ENCODE measurements around the gene ADCY2. TPM values are rescaled to one million over a fixed set of nuclear protein-coding genes. Genes with fewer than 3 reads are reported as not detected.

The ADCY2 gene
- total and polyA plus RNA-seq, 4 donors, result 0.56 to 9.3 (median 6.7) TPM

DNA sequence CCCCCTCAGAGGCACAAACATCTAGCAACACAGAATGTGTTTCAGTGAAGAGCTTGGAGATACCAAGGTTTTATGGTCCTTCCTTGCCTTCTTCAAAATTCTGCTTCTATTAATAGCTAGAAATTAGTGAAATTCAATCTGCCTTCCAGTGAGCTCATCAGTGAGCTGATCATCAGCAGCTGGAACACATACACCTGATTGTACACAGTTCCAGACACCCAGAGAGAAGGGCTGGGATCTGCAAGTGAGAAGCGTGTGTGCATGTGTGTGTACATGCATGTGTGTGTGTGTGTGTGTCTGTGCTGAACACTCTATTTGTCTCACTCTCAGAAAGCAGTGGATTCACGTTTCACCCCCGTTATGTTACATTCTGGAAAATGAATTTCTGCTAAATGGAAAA is 426.5 kb downstream of the ADCY2 start:
- WGBS, 2 donors, result 53 to 55% methylated on average over 3 of the region's 3 CpGs
- no peak for DNase-seq
- Histone ChIP-seq H3K36me3 (ENCODE audit: control insufficient read depth in 1 of 2, insufficient read depth in 2 of 2, low read length in 1 of 2) (no peaks in the 10 kb centered on the region), H3K4me1 (ENCODE audit: control insufficient read depth in 1 of 2, insufficient read depth in 2 of 2, low read length in 2 of 2) (no peaks in the 10 kb centered on the region), H3K27me3 (ENCODE audit: control insufficient read depth in 1 of 2, insufficient read depth in 2 of 2, low read length in 1 of 2) (no peaks in the 10 kb centered on the region), H3K27ac (ENCODE audit: low read depth in 1 of 2, low read length in 2 of 2) (no peak overlapping the region), H3K4me3 (ENCODE audit: low read length in 2 of 2) (no peak overlapping the region), H3K9me3 (ENCODE audit: control insufficient read depth, low read length) (no peaks in the 10 kb centered on the region)
- no peak for ATAC-seq (ENCODE audit: low FRiP score)
- intact Hi-C loops (cut with DNase I), result no loop called here

DNA sequence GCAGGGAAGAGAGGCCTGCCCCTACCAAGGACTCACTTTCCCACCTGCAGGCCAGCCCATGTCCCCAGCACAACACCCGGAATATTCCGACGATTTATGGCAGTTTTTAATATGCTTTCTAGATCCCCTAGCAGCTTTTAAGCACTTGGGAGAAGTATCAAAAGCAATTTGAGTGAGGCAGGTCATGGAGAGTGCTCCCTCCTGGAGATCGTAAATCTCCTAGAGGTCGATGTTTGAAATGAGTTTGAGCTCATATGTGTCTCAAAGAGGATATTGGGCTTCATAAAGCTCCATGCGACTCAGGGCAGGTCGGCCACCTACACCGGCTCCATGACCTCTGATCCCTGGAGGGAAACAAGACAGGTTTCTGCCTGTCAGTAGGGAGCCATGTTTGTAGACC is 427.7 kb downstream of the ADCY2 start:
- ATAC-seq (ENCODE audit: low FRiP score) (no peak), DNase-seq (no peak)
- H3K9me3 ChIP-seq (ENCODE audit: control insufficient read depth, low read length), result no peaks in the 10 kb centered on the region
- 56 to 66% methylated on average over 8 of the region's 8 CpGs for WGBS, 2 donors
- intact Hi-C loops (cut with DNase I), result no loop called here
- no peaks in the 10 kb centered on the region for H3K36me3 ChIP-seq (ENCODE audit: control insufficient read depth in 1 of 2, insufficient read depth in 2 of 2, low read length in 1 of 2)
- no peaks in the 10 kb centered on the region for H3K4me1 ChIP-seq (ENCODE audit: control insufficient read depth in 1 of 2, insufficient read depth in 2 of 2, low read length in 2 of 2)
- no peak overlapping the region for H3K27ac ChIP-seq (ENCODE audit: low read depth in 1 of 2, low read length in 2 of 2)
- no peak overlapping the region for H3K4me3 ChIP-seq (ENCODE audit: low read length in 2 of 2)
- no peaks in the 10 kb centered on the region for H3K27me3 ChIP-seq (ENCODE audit: control insufficient read depth in 1 of 2, insufficient read depth in 2 of 2, low read length in 1 of 2)

DNA sequence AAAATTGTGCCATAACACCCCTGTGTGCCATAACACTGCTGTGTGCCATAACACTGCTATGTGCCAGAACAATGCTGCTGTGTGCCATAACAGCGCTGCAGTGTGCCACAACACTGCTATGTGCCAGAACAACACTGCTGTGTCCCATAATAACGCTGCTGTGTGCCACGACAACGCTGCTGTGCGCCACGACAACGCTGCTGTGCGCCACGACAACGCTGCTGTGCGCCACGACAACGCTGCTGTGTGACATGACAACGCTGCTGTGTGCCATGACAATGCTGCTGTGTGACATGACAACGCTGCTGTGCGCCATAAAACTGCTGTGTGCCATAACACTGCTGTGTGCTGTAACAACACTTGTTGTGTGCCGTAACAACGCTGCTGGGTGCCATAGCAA is 429.1 kb downstream of the ADCY2 start:
- H3K36me3 ChIP-seq (ENCODE audit: control insufficient read depth in 1 of 2, insufficient read depth in 2 of 2, low read length in 1 of 2), result no peaks in the 10 kb centered on the region
- no peak overlapping the region for H3K4me3 ChIP-seq (ENCODE audit: low read length in 2 of 2)
- no peak for DNase-seq
- H3K4me1 ChIP-seq (ENCODE audit: control insufficient read depth in 1 of 2, insufficient read depth in 2 of 2, low read length in 2 of 2), result no peaks in the 10 kb centered on the region
- no peak overlapping the region for H3K27ac ChIP-seq (ENCODE audit: low read depth in 1 of 2, low read length in 2 of 2)
- ATAC-seq (ENCODE audit: low FRiP score), result no peak
- H3K9me3 ChIP-seq (ENCODE audit: control insufficient read depth, low read length), result no peaks in the 10 kb centered on the region
- WGBS, 2 donors, result 94 to 95% methylated on average over 18 of the region's 18 CpGs
- H3K27me3 ChIP-seq (ENCODE audit: control insufficient read depth in 1 of 2, insufficient read depth in 2 of 2, low read length in 1 of 2), result no peaks in the 10 kb centered on the region
- intact Hi-C loops (cut with DNase I), result no loop called here

DNA sequence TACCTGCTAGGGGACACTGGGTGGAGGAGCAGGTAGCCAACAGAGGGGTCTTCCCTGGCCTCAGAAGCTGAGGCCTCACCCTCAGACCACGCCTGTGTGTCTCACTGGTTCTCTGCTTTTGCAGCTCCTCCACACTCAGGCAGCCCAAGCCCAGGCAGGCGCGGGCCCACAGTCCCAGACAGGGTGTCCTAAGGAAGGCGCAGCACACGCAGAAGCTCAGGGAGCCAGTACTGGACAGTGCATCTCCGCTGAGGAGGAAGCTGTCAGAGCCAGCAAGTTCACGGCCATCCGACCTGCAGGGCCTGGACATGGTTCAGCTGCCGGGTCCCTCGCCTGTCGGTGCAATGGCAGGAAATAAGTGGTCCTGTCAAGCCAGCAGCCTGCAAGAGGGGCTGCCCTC is 429.7 kb downstream of the ADCY2 start:
- H3K36me3 ChIP-seq (ENCODE audit: control insufficient read depth in 1 of 2, insufficient read depth in 2 of 2, low read length in 1 of 2), result no peaks in the 10 kb centered on the region
- WGBS, 2 donors, result 82 to 84% methylated on average over 11 of the region's 11 CpGs
- H3K4me3 ChIP-seq (ENCODE audit: low read length in 2 of 2), result no peak overlapping the region
- H3K9me3 ChIP-seq (ENCODE audit: control insufficient read depth, low read length), result no peaks in the 10 kb centered on the region
- no peaks in the 10 kb centered on the region for H3K27me3 ChIP-seq (ENCODE audit: control insufficient read depth in 1 of 2, insufficient read depth in 2 of 2, low read length in 1 of 2)
- intact Hi-C loops (cut with DNase I), result no loop called here
- DNase-seq, result no peak
- H3K4me1 ChIP-seq (ENCODE audit: control insufficient read depth in 1 of 2, insufficient read depth in 2 of 2, low read length in 2 of 2), result no peaks in the 10 kb centered on the region
- ATAC-seq (ENCODE audit: low FRiP score), result no peak
- H3K27ac ChIP-seq (ENCODE audit: low read depth in 1 of 2, low read length in 2 of 2), result no peak overlapping the region

DNA sequence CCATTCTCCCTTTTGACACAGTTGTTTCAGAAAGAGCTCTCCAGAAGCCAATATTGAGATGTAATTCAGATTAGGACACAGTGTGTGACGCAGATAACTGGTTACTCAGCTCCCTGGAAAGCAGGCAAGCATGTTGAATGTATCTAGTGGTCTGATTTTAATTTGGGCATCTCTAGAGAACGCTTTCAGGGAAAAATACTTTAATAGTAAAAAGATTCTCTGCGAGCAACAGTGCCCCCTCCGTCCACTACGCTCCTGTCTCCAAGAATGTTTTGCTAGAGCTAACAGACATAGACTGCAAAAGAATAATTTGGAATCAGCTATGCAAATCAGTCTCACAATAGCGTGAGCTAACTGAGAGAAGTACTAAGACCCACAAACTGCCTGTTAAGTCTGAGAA is 431.7 kb downstream of the ADCY2 start:
- intact Hi-C loops (cut with DNase I), result no loop called here
- DNase-seq (no peak), ATAC-seq (ENCODE audit: low FRiP score) (peak; percentile 64)
- no peaks in the 10 kb centered on the region for H3K36me3 ChIP-seq (ENCODE audit: control insufficient read depth in 1 of 2, insufficient read depth in 2 of 2, low read length in 1 of 2)
- no peak overlapping the region for H3K27ac ChIP-seq (ENCODE audit: low read depth in 1 of 2, low read length in 2 of 2)
- H3K9me3 ChIP-seq (ENCODE audit: control insufficient read depth, low read length), result no peaks in the 10 kb centered on the region
- H3K4me1 ChIP-seq (ENCODE audit: control insufficient read depth in 1 of 2, insufficient read depth in 2 of 2, low read length in 2 of 2), result no peaks in the 10 kb centered on the region
- 60% methylated on average over 6 of the region's 6 CpGs for WGBS, 2 donors
- H3K4me3 ChIP-seq (ENCODE audit: low read length in 2 of 2), result no peak overlapping the region
- no peaks in the 10 kb centered on the region for H3K27me3 ChIP-seq (ENCODE audit: control insufficient read depth in 1 of 2, insufficient read depth in 2 of 2, low read length in 1 of 2)

DNA sequence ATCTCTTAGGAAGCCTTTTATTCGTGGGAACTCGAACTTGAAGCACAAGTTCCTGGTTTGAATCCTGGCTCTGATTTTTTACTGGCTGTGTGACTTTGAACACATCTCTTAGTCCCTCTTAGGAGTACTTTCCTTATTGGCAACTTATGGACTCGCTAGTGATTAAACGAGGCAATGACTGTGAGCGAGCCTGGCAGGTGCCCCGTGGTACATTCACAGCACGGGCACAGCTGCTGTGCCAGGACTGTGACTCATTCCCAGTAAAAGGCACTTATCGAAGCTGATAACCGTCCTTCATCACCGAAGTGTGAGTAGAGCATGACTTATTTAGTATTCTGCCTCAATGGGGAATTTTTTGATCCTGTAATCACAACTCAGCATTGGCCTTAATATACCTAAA is 432.3 kb downstream of the ADCY2 start:
- Histone ChIP-seq H3K9me3 (ENCODE audit: control insufficient read depth, low read length) (no peaks in the 10 kb centered on the region), H3K27me3 (ENCODE audit: control insufficient read depth in 1 of 2, insufficient read depth in 2 of 2, low read length in 1 of 2) (no peaks in the 10 kb centered on the region), H3K27ac (ENCODE audit: low read depth in 1 of 2, low read length in 2 of 2) (no peak overlapping the region), H3K36me3 (ENCODE audit: control insufficient read depth in 1 of 2, insufficient read depth in 2 of 2, low read length in 1 of 2) (no peaks in the 10 kb centered on the region), H3K4me1 (ENCODE audit: control insufficient read depth in 1 of 2, insufficient read depth in 2 of 2, low read length in 2 of 2) (no peaks in the 10 kb centered on the region), H3K4me3 (ENCODE audit: low read length in 2 of 2) (no peak overlapping the region)
- 48 to 54% methylated on average over 10 of the region's 10 CpGs for WGBS, 2 donors
- intact Hi-C loops (cut with DNase I), result no loop called here
- DNase-seq, result no peak
- no peak for ATAC-seq (ENCODE audit: low FRiP score)

DNA sequence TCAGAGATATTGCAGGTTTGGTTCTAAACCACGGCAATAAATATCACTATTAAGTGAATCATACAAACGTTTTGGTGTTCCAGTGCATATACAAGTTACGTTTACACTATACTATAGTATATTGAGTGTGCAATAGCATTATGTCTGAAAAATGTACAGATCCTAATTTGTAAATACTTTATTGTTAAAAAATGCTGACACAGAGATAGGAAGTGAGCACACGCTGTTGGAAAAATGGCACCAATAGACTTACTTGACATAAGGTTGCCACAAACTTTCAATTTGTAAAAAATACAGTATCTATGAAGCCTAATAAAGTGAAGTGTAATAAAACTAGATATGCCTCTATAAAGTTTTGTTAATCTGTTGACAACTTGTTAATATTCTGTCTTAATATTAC is 439.0 kb downstream of the ADCY2 start:
- ATAC-seq (ENCODE audit: low FRiP score), result no peak
- Histone ChIP-seq H3K4me3 (ENCODE audit: low read length in 2 of 2) (no peak overlapping the region), H3K27ac (ENCODE audit: low read depth in 1 of 2, low read length in 2 of 2) (no peak overlapping the region), H3K36me3 (ENCODE audit: control insufficient read depth in 1 of 2, insufficient read depth in 2 of 2, low read length in 1 of 2) (no peaks in the 10 kb centered on the region), H3K9me3 (ENCODE audit: control insufficient read depth, low read length) (no peaks in the 10 kb centered on the region), H3K27me3 (ENCODE audit: control insufficient read depth in 1 of 2, insufficient read depth in 2 of 2, low read length in 1 of 2) (no peaks in the 10 kb centered on the region), H3K4me1 (ENCODE audit: control insufficient read depth in 1 of 2, insufficient read depth in 2 of 2, low read length in 2 of 2) (no peaks in the 10 kb centered on the region)
- DNase-seq, result no peak
- intact Hi-C loops (cut with DNase I), result no loop called here
- 85 to 87% methylated on average over 4 of the region's 4 CpGs for WGBS, 2 donors

DNA sequence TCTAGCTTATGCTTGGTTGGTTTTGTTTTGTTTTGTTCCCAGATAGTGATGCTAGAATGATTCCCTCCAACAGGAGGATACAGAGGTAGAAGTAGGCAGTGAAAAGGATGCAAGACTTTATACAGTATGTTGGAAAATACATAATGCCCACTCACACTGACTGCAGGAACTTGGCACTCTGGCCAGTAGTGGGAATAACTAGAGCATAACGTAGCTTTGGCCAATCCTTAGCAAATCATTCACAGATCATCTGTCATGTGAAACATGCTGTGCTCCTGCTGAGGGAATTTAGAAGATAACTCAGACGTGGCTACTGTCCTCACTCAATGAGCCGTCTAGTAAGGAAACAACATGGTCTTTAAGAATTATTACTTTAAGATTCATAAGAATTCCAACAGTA is 441.5 kb downstream of the ADCY2 start:
- no peak for ATAC-seq (ENCODE audit: low FRiP score)
- Histone ChIP-seq H3K27me3 (ENCODE audit: control insufficient read depth in 1 of 2, insufficient read depth in 2 of 2, low read length in 1 of 2) (no peaks in the 10 kb centered on the region), H3K27ac (ENCODE audit: low read depth in 1 of 2, low read length in 2 of 2) (no peak overlapping the region), H3K4me1 (ENCODE audit: control insufficient read depth in 1 of 2, insufficient read depth in 2 of 2, low read length in 2 of 2) (no peaks in the 10 kb centered on the region), H3K9me3 (ENCODE audit: control insufficient read depth, low read length) (no peaks in the 10 kb centered on the region), H3K36me3 (ENCODE audit: control insufficient read depth in 1 of 2, insufficient read depth in 2 of 2, low read length in 1 of 2) (no peaks in the 10 kb centered on the region), H3K4me3 (ENCODE audit: low read length in 2 of 2) (no peak overlapping the region)
- 28 to 31% methylated on average over 3 of the region's 3 CpGs for WGBS, 2 donors
- intact Hi-C loops (cut with DNase I), result no loop called here
- DNase-seq, result no peak

DNA sequence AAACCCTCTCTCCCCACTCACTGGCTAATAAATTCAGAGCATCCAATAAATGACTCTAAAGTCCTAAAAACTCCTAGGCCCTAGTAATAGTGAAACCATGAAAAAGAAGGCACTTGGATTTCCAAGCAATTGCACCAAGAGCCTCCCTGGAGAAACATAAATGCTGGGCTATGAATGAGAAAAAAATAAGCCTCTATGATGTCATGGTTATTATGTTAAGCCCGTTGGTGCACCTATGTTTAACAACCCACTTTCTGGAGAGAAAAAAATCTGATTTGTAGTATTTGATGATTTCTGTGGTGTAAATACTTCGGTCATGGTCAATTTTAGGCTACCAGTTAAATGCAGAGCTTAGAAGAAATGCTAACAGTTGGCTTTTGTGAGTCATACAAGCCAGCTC is 446.6 kb downstream of the ADCY2 start:
- WGBS, 2 donors, result 61 to 70% methylated on average over 2 of the region's 2 CpGs
- Histone ChIP-seq H3K4me1 (ENCODE audit: control insufficient read depth in 1 of 2, insufficient read depth in 2 of 2, low read length in 2 of 2) (no peaks in the 10 kb centered on the region), H3K27ac (ENCODE audit: low read depth in 1 of 2, low read length in 2 of 2) (no peak overlapping the region), H3K36me3 (ENCODE audit: control insufficient read depth in 1 of 2, insufficient read depth in 2 of 2, low read length in 1 of 2) (no peaks in the 10 kb centered on the region), H3K4me3 (ENCODE audit: low read length in 2 of 2) (no peak overlapping the region), H3K27me3 (ENCODE audit: control insufficient read depth in 1 of 2, insufficient read depth in 2 of 2, low read length in 1 of 2) (no peaks in the 10 kb centered on the region), H3K9me3 (ENCODE audit: control insufficient read depth, low read length) (no peaks in the 10 kb centered on the region)
- no peak for DNase-seq
- intact Hi-C loops (cut with DNase I), result no loop called here
- ATAC-seq (ENCODE audit: low FRiP score), result no peak

All from aorta (tissue), 5 donors.